Right lobe of liver (tissue), 6 donors: ENCODE results near the gene IL15. TPM values are rescaled to one million over a fixed set of nuclear protein-coding genes. Genes with fewer than 3 reads are reported as not detected.

Experiments
- ATAC-seq, 4 donors: fragments of 200-7000 bp; cut with Tn5 transposase; one replicate each; pipeline ENCODE4 v1.9.1; 2020; ENCODE audit warnings: mild to moderate bottlenecking in 4 of 4, moderate library complexity in 4 of 4
- DNase-seq, 3 donors: peaks; one replicate each; pipeline ENCODE4 v3.0.0-alpha.2; 2020
- H3K27ac ChIP-seq, 3 donors: fragments of 200-600 bp; one replicate each; pipeline ENCODE4 v1.8.0; 2022
- H3K27me3 ChIP-seq, 2 donors: fragments of 200-600 bp; one replicate each; pipeline ENCODE4 v1.8.0; 2022
- H3K36me3 ChIP-seq, 4 donors: fragments of 200-600 bp; sonication (generic) in 1 of 4; one replicate each; pipeline versions ENCODE4 v1.5.1 to v1.8.0; 2017 to 2022; ENCODE audit warnings: control low read depth in 1 of 4
- H3K4me1 ChIP-seq, 4 donors: fragments of 200-600 bp; sonication (generic) in 1 of 4; one replicate each; pipeline versions ENCODE4 v1.5.1 to v1.8.0; 2017 to 2022; ENCODE audit warnings: control low read depth in 1 of 4
- H3K4me3 ChIP-seq, 3 donors: fragments of 200-600 bp; one replicate each; pipeline ENCODE4 v1.8.0; 2022
- H3K9me3 ChIP-seq, 4 donors: fragments of 200-600 bp; sonication (generic) in 1 of 4; one replicate each; pipeline versions ENCODE4 v1.5.1 to v1.8.0; 2017 to 2022; ENCODE audit warnings: control low read depth in 1 of 4
- CTCF ChIP-seq, 4 donors: fragments of 200-600 bp in 3 of 4; fragments of 450-650 bp in 1 of 4; IDR thresholded peaks; one replicate each; pipeline versions ENCODE4 v1.5.1 to v1.8.0; 2016 to 2022; ENCODE audit warnings: antibody characterized with exemption in 4 of 4, mild to moderate bottlenecking in 2 of 4
- POLR2A ChIP-seq: fragments of 450-650 bp; IDR thresholded peaks from one replicate; pipeline ENCODE4 v1.6.1; 2017; ENCODE audit warnings: antibody characterized with exemption, mild to moderate bottlenecking
- WGBS: methylation state at CpG from one replicate; pipeline ENCODE4 v1.1.6; 2018; ENCODE audit warnings: low coverage, low lambda C conversion rate; ENCODE audit not compliant: insufficient coverage; ENCODE audit errors: missing lambda C conversion rate; 5-methylcytosine and 5-hydroxymethylcytosine counted together
- intact Hi-C, 2 donors: fragments of 100-400 bp; cut with DNase I; formaldehyde crosslinking; loops; one replicate each; pipeline versions ENCODE4 v1.11.2 to v1.14.1; 2022
- total RNA-seq, 6 experiments: library from RNA; depleted of rRNA in 2 of 6; stranded (reverse); fragments of >200 nt in 2 of 6; fragmentation: NEBNext Ultra II Directional in 3 of 6; extraction: Animal tissue kit (Norgen Biotek cat#: 25700) in 3 of 6; gene quantifications; one replicate each; pipeline versions ENCODE4 v1.1.0 to v1.2.4, GENCODE V29; 2016 to 2023
- donor health status: DM: no; HTN: yes; CAD: no.
- donor health status: DM: no; HTN: no; CAD: no.
- donor health status: DM: no; HTN: no; CAD: no.
- donor health status: DM: no; HTN: yes; CAD: no.
- donor health status: DM: no; HTN: yes; CAD: no.

Gene IL15
- total RNA-seq, 6 experiments from 2014 or later, result 0.43 to 2.2 (median 1.4) TPM

- Histone ChIP-seq H3K4me3 (no peak overlapping the region), H3K4me1 (no peaks in the 10 kb centered on the region), H3K27me3 (no peaks in the 10 kb centered on the region), H3K36me3 (no peaks in the 10 kb centered on the region), H3K27ac (no peak overlapping the region), H3K9me3 (no peaks in the 10 kb centered on the region)
- DNase-seq, result no peak
- no peak for TF ChIP-seq POLR2A
- no peak for TF ChIP-seq CTCF (IDR thresholded peaks at IDR 0.05)
- intact Hi-C loops, result no loop called here
- ATAC-seq, result no peak
- WGBS, result 76% methylated on average over 4 of the region's 4 CpGs
Measured at GRCh38 chr4:141713185-141713584, 76.8 kb downstream of the IL15 start.

DNA sequence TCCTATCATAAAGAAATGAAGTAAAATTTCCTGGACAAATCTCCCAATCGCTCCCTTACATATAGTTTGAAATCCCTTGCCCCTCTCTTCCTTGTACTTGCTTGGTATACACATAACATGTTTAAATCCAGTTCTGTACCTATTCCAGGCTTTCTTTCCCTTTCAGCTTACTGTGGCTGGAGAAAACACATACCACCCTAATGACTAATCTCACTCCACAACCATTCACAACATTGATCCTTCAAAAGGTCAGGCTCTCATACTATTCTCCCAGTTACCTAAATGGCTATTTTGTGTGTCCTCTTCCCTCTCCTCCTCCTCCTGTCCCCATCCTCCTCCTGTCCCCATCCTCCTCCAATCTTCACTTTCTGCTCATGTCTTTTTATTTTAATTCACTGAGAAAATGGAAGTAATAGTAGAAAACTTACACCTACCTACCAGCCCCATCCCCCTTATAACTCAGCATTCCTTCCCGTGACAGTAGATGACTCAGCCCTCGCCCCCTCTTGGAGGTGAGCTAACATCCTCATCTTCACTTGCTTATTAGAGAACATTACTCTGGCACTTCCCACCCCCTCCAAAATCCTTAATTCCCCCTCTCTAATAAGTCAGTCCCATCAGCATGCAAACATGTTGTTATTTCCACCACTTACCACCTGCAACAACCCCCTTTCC, 77.5 kb downstream of the IL15 start:
- no peaks in the 10 kb centered on the region for H3K9me3 ChIP-seq
- no peaks in the 10 kb centered on the region for H3K27me3 ChIP-seq
- TF ChIP-seq POLR2A, result no peak
- no peak for TF ChIP-seq CTCF (IDR thresholded peaks at IDR 0.05)
- H3K4me1 ChIP-seq, result no peaks in the 10 kb centered on the region
- no peak overlapping the region for H3K4me3 ChIP-seq
- H3K36me3 ChIP-seq, result no peaks in the 10 kb centered on the region
- H3K27ac ChIP-seq, result no peak overlapping the region
- DNase-seq (no peak), ATAC-seq (no peak)
- 85% methylated on average over 3 of the region's 3 CpGs for WGBS
- intact Hi-C loops, result no loop called here

GRCh38 chr4:141719585-141719984, 83.2 kb downstream of the IL15 start:
- Histone ChIP-seq H3K4me1 (no peaks in the 10 kb centered on the region), H3K4me3 (no peak overlapping the region), H3K36me3 (peaks cover 0 to 3% (median 0%) of the 10 kb centered on the region in 4 donors), H3K27ac (no peak overlapping the region), H3K27me3 (no peaks in the 10 kb centered on the region), H3K9me3 (no peaks in the 10 kb centered on the region)
- intact Hi-C loops, result no loop called here
- ATAC-seq (no peak), DNase-seq (no peak)
- TF ChIP-seq POLR2A (no peak), CTCF (IDR thresholded peaks at IDR 0.05) (no peak)
- 86% methylated on average over 1 of the region's 1 CpG for WGBS

DNA sequence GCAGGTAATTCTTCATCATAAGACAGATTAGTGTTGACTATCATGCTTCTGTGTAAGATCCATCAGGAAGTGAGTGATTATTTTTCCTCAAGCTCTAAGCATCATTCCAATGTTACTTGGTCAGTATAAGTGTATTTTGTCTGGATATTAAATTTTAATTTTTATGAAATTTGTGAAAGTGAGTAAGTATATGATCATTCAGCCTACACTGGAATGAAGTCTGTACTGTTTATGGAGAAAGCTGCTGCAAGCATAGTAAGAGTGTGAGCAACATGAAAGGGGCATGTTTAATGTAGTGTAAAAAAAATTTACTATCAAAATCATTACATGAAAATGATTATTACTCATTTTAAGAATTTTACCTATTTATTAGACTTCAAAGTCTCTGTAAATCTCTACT, 84.8 kb downstream of the IL15 start:
- intact Hi-C loops, result no loop called here
- peaks cover 0 to 3% (median 0%) of the 10 kb centered on the region in 4 donors for H3K36me3 ChIP-seq
- no peaks in the 10 kb centered on the region for H3K9me3 ChIP-seq
- ATAC-seq (no peak), DNase-seq (no peak)
- H3K27me3 ChIP-seq, result no peaks in the 10 kb centered on the region
- no peak overlapping the region for H3K27ac ChIP-seq
- H3K4me3 ChIP-seq, result no peak overlapping the region
- no peaks in the 10 kb centered on the region for H3K4me1 ChIP-seq
- TF ChIP-seq CTCF (IDR thresholded peaks at IDR 0.05), result no peak

DNA sequence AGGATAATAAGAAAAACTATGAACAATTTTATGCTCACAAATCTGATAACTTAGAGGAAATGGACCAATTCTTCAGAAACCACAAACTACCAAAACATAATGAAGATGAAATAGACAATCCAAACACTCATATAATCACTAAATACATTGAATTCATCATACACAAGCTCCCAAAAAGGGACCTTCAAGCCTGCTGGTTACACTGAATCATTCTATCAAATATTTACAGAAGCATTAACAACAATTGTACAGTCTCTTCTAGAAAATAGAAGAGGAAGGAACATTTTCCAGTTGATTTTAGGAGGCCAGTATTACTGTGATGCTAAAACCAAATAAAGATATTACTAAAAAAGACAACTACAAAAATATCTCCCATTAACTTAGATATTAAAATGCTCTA, 88.3 kb downstream of the IL15 start:
- H3K4me3 ChIP-seq, result no peak overlapping the region
- intact Hi-C loops, result no loop called here
- TF ChIP-seq POLR2A (no peak), CTCF (IDR thresholded peaks at IDR 0.05) (no peak)
- H3K9me3 ChIP-seq, result no peaks in the 10 kb centered on the region
- no peaks in the 10 kb centered on the region for H3K27me3 ChIP-seq
- no peak for ATAC-seq
- DNase-seq, result no peak
- no peaks in the 10 kb centered on the region for H3K4me1 ChIP-seq
- H3K27ac ChIP-seq, result no peak overlapping the region
- peaks cover 0 to 3% (median 0%) of the 10 kb centered on the region in 4 donors for H3K36me3 ChIP-seq
